ENCODE results near the gene TPP1. TPM values are rescaled to one million over a fixed set of nuclear protein-coding genes. Genes with fewer than 3 reads are reported as not detected.

The TPP1 gene
- polyA plus RNA-seq, 3 donors from 2014 or later, result 110 to 225 (median 167) TPM

Other genes with a start within 250 kb of the TPP1 start
- 10 to 100 TPM; 12.0 to 21.9 (median 18.4) TPM for gene SMPD1, start 228.9 kb downstream of the TPP1 start, polyA plus RNA-seq
- 10 to 100 TPM; 30.8 to 55.9 (median 35.2) TPM for gene APBB1, start 200.3 kb downstream of the TPP1 start, polyA plus RNA-seq
- not detected for gene HPX, start 178.4 kb downstream of the TPP1 start, polyA plus RNA-seq
- 1 to 10 TPM; 1.8 to 5.0 (median 2.9) TPM for gene TRIM3, start 145.5 kb downstream of the TPP1 start, polyA plus RNA-seq
- 10 to 100 TPM; 34.2 to 39.9 (median 35.0) TPM for gene ARFIP2, start 138.1 kb downstream of the TPP1 start, polyA plus RNA-seq
- gene TIMM10B, start 137.9 kb downstream of the TPP1 start, polyA plus RNA-seq, result 10 to 100 TPM; 33.9 to 41.6 (median 35.2) TPM
- 1 to 10 TPM in 1 of 3 donors, under 1 TPM in 2; 0.74 to 1.3 (median 0.86) TPM for gene DNHD1, start 122.1 kb downstream of the TPP1 start, polyA plus RNA-seq
- gene RRP8, start 15.8 kb downstream of the TPP1 start, polyA plus RNA-seq, result 10 to 100 TPM; 17.6 to 25.7 (median 18.3) TPM
- gene ILK, start 15.6 kb downstream of the TPP1 start, polyA plus RNA-seq, result 100 to 1,000 TPM; 155 to 297 (median 193) TPM
- 100 to 1,000 TPM; 329 to 365 (median 334) TPM for gene TAF10, start 7.2 kb downstream of the TPP1 start, polyA plus RNA-seq
- gene DCHS1, start 36.4 kb upstream of the TPP1 start, polyA plus RNA-seq, result under 1 TPM in 2 of 3 donors, not detected in 1; 0.10 to 0.11 TPM
- 10 to 100 TPM in 2 of 3 donors, 1 to 10 TPM in 1; 4.6 to 17.0 (median 13.7) TPM for gene MRPL17, start 63.9 kb upstream of the TPP1 start, polyA plus RNA-seq
- gene OR2AG2, start 152.6 kb upstream of the TPP1 start, polyA plus RNA-seq, result not detected
- gene OR2AG1, start 163.6 kb upstream of the TPP1 start, polyA plus RNA-seq, result not detected
- not detected for gene OR6A2, start 180.3 kb upstream of the TPP1 start, polyA plus RNA-seq
- gene OR10A5, start 226.3 kb upstream of the TPP1 start, polyA plus RNA-seq, result not detected
- gene OR10A2, start 243.6 kb upstream of the TPP1 start, polyA plus RNA-seq, result not detected